Measurements from ENCODE around the gene TSC1. TPM values are rescaled to one million over a fixed set of nuclear protein-coding genes. Genes with fewer than 3 reads are reported as not detected.

The TSC1 gene
- polyA plus RNA-seq, 3 donors: 3.3 to 43.0 (median 5.8) TPM

DNA sequence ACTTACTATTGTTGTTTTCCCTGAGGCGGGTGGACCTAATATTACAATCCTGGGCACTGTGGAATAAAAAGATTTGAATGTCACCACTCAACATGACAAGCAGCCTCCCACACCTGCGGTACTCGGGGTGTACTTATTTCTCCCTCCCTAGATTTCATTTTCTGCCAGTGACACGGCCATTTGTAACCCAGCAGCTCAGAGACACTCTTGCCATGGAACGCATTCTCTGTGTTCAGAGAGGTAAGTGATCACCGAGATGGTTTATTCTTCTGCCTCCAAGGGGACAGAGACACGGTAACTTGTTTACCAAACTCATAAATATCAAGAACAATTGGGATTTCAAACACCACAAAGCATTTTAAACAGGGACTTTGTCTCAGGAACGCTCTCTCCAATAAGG, 77.5 kb downstream of the TSC1 start:
- Histone ChIP-seq H4K20me1 (ENCODE audit: insufficient read depth, low read length) (no peaks in the 10 kb centered on the region), H3K79me2 (ENCODE audit: insufficient read depth, low read length) (no peaks in the 10 kb centered on the region), H3K9ac (ENCODE audit: insufficient read depth, low read length, poor library complexity, severe bottlenecking) (no peak overlapping the region), H3K4me2 (replicated peaks; ENCODE audit: extremely low read depth, low read length, poor library complexity, severe bottlenecking) (no peak overlapping the region), H3K36me3 (replicated peaks in 1 of 2; ENCODE audit: control insufficient read depth in 1 of 2, insufficient read depth in 2 of 2, low read length in 2 of 2) (no peaks in the 10 kb centered on the region), H3K4me3 (replicated peaks in 1 of 3; ENCODE audit: low read depth in 2 of 3, low read length in 3 of 3) (no peak overlapping the region), H3K4me1 (ENCODE audit: control insufficient read depth in 1 of 2, insufficient read depth in 2 of 2, low read length in 2 of 2) (no peaks in the 10 kb centered on the region), H3K27me3 (ENCODE audit: control insufficient read depth in 2 of 2, insufficient read depth in 2 of 2, low read length in 2 of 2) (no peaks in the 10 kb centered on the region), H3K27ac (ENCODE audit: low read depth in 1 of 2, low read length in 2 of 2) (no peak overlapping the region), H2AFZ (ENCODE audit: insufficient read depth, low read depth, low read length, poor library complexity, severe bottlenecking) (no peak overlapping the region), H3K9me3 (replicated peaks in 1 of 2; ENCODE audit: control insufficient read depth in 1 of 2, insufficient read depth in 1 of 2, low read length in 2 of 2) (no peaks in the 10 kb centered on the region)
- Mint-ChIP-seq H3K4me3 (no peak overlapping the region), H3K36me3 (no peaks in the 10 kb centered on the region), H3K4me1 (no peaks in the 10 kb centered on the region), H3K27ac (no peak overlapping the region), H3K9me3 (no peaks in the 10 kb centered on the region), H3K27me3 (ENCODE audit: low read depth in 3 of 3) (peaks cover 5 to 14% (median 9%) of the 10 kb centered on the region in 3 donors)
- DNase-seq: no peak
- TF ChIP-seq, protein P1, sequence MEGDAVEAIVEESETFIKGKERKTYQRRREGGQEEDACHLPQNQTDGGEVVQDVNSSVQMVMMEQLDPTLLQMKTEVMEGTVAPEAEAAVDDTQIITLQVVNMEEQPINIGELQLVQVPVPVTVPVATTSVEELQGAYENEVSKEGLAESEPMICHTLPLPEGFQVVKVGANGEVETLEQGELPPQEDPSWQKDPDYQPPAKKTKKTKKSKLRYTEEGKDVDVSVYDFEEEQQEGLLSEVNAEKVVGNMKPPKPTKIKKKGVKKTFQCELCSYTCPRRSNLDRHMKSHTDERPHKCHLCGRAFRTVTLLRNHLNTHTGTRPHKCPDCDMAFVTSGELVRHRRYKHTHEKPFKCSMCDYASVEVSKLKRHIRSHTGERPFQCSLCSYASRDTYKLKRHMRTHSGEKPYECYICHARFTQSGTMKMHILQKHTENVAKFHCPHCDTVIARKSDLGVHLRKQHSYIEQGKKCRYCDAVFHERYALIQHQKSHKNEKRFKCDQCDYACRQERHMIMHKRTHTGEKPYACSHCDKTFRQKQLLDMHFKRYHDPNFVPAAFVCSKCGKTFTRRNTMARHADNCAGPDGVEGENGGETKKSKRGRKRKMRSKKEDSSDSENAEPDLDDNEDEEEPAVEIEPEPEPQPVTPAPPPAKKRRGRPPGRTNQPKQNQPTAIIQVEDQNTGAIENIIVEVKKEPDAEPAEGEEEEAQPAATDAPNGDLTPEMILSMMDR (IDR thresholded peaks at IDR 0.05): no peak
- intact Hi-C loops (cut with micrococcal nuclease): no loop called here
- no CpG with 5 or more reads among the region's 8 CpGs for WGBS (ENCODE audit: insufficient coverage)

DNA sequence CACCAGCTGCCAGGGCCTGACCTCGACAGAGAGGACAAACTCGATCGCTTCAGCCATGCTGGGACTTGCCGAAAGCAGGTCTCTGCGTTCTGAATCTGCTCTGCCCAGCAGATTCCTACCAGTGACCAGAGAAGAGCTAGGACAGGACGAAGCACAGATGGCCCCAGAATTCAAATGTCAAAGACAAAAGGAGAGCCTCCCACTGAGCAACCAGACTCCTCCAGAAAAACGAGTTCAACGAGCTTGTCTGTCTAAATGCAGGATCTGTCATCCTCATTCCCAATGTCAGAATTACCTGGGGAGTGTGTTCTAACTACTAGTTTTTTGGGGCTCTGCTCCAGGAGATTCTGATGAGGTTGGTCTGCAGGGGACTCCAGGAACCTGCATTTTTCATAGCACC, 79.7 kb downstream of the TSC1 start:
- Histone ChIP-seq H3K36me3 (replicated peaks in 1 of 2; ENCODE audit: control insufficient read depth in 1 of 2, insufficient read depth in 2 of 2, low read length in 2 of 2) (no peaks in the 10 kb centered on the region), H3K27me3 (ENCODE audit: control insufficient read depth in 2 of 2, insufficient read depth in 2 of 2, low read length in 2 of 2) (no peaks in the 10 kb centered on the region), H3K4me3 (replicated peaks in 1 of 3; ENCODE audit: low read depth in 2 of 3, low read length in 3 of 3) (no peak overlapping the region), H2AFZ (ENCODE audit: insufficient read depth, low read depth, low read length, poor library complexity, severe bottlenecking) (no peak overlapping the region), H3K4me1 (ENCODE audit: control insufficient read depth in 1 of 2, insufficient read depth in 2 of 2, low read length in 2 of 2) (no peaks in the 10 kb centered on the region), H3K4me2 (replicated peaks; ENCODE audit: extremely low read depth, low read length, poor library complexity, severe bottlenecking) (no peak overlapping the region), H3K79me2 (ENCODE audit: insufficient read depth, low read length) (no peaks in the 10 kb centered on the region), H3K9ac (ENCODE audit: insufficient read depth, low read length, poor library complexity, severe bottlenecking) (no peak overlapping the region), H3K27ac (ENCODE audit: low read depth in 1 of 2, low read length in 2 of 2) (no peak overlapping the region), H3K9me3 (replicated peaks in 1 of 2; ENCODE audit: control insufficient read depth in 1 of 2, insufficient read depth in 1 of 2, low read length in 2 of 2) (no peaks in the 10 kb centered on the region), H4K20me1 (ENCODE audit: insufficient read depth, low read length) (no peaks in the 10 kb centered on the region)
- TF ChIP-seq, protein P1 (IDR thresholded peaks at IDR 0.05): no peak
- DNase-seq: no peak
- no peaks in the 10 kb centered on the region for H3K4me1 Mint-ChIP-seq
- WGBS (ENCODE audit: insufficient coverage): 86% methylated on average over 6 of the region's 8 CpGs
- H3K4me3 Mint-ChIP-seq: no peak overlapping the region
- intact Hi-C loops (cut with micrococcal nuclease): no loop called here
- H3K27me3 Mint-ChIP-seq (ENCODE audit: low read depth in 3 of 3): peaks cover 3 to 14% (median 4%) of the 10 kb centered on the region in 3 donors
- H3K36me3 Mint-ChIP-seq: no peaks in the 10 kb centered on the region
- H3K27ac Mint-ChIP-seq: no peak overlapping the region
- no peaks in the 10 kb centered on the region for H3K9me3 Mint-ChIP-seq
